GM18520 (cell line): Measurements from ENCODE around the gene FOXN3.
"Not testable (repeated sequence)": the region's sequence is repeated elsewhere in the genome, so short reads cannot be mapped to it uniquely, and the experiment has no call there.

Experiments
- ATAC-seq: cut with Tn5 transposase; IDR thresholded peaks from one replicate; pipeline ENCODE4 v1.9.1; 2021; ENCODE audit not compliant: unreplicated experiment

The FOXN3 gene

GRCh38 chr14:89256283-89256682, 160.8 kb downstream of the FOXN3 start:
- ATAC-seq: no peak

GRCh38 chr14:89255852-89256251, 161.2 kb downstream of the FOXN3 start:
- ATAC-seq: no peak

GRCh38 chr14:89255012-89255411, 162.0 kb downstream of the FOXN3 start:
- ATAC-seq: no peak

GRCh38 chr14:89254166-89254909, 162.7 kb downstream of the FOXN3 start:
- ATAC-seq: no peak

GRCh38 chr14:89252887-89253532, 164.0 kb downstream of the FOXN3 start:
- ATAC-seq: no peak

- no peak for ATAC-seq
Measured at GRCh38 chr14:89251061-89251460, 166.0 kb downstream of the FOXN3 start.

GRCh38 chr14:89250655-89250975, 166.4 kb downstream of the FOXN3 start:
- ATAC-seq: not testable (repeated sequence)

- no peak for ATAC-seq
Measured at GRCh38 chr14:89249972-89250654, 166.9 kb downstream of the FOXN3 start.

- ATAC-seq: no peak
Measured at GRCh38 chr14:89249065-89249695, 167.9 kb downstream of the FOXN3 start.

GRCh38 chr14:89248411-89249064, 168.5 kb downstream of the FOXN3 start:
- no peak for ATAC-seq

- no peak for ATAC-seq
Measured at GRCh38 chr14:89247457-89248122, 169.4 kb downstream of the FOXN3 start.

- no peak for ATAC-seq
Measured at GRCh38 chr14:89246290-89246689, 170.7 kb downstream of the FOXN3 start.

- ATAC-seq: no peak
Measured at GRCh38 chr14:89245802-89246201, 171.2 kb downstream of the FOXN3 start.

- no peak for ATAC-seq
Measured at GRCh38 chr14:89244720-89245119, 172.3 kb downstream of the FOXN3 start.

- ATAC-seq: no peak
Measured at GRCh38 chr14:89243741-89244140, 173.3 kb downstream of the FOXN3 start.

- no peak for ATAC-seq
Measured at GRCh38 chr14:89243286-89243685, 173.7 kb downstream of the FOXN3 start.

- ATAC-seq: no peak
Measured at GRCh38 chr14:89242652-89243279, 174.3 kb downstream of the FOXN3 start.

- no peak for ATAC-seq
Measured at GRCh38 chr14:89241934-89242651, 174.9 kb downstream of the FOXN3 start.

GRCh38 chr14:89241257-89241656, 175.8 kb downstream of the FOXN3 start:
- no peak for ATAC-seq

- no peak for ATAC-seq
Measured at GRCh38 chr14:89240414-89240813, 176.6 kb downstream of the FOXN3 start.
